Measurements from ENCODE around the gene INPP5A.

Gene INPP5A

DNA sequence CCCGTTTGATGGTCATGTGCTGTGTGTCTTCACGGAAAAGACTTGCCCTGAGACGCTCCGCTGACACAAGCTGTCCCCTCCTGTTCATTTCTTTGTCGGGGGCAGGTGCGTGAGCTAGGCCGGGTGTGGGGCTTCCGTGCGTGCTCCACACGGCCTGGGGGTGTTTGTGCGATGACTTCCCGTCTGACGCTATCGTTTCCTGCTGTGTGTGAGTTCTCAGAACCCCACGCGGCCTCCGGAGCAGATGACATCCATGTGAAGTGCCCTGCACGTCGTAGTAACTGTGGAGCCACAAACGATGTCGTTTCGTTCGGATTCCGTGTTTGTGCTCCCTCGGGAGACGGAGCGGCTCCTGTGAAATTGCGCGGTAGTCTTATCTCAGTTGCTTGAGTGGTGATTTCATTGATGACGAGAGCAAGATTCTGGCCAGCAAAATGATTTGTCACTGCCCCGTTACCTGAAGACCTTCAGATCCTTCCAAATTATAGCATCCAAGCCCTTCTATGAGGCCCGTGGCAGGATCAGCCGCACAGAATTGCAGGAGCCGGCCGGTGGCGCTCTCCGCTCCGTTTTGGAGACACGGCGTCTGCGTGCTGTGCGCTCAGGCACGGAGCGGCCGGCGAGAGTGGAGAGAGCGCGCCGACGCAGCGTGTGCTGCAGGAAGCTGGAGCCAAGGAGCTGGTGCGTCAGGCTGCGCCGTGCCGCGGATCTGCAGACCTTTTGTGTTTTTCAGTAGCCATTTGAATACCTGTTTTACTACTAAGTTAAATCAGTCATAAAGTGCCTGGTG lies 153.4 kb downstream of the INPP5A start (continued):
- TF ChIP-seq, protein P1, sequence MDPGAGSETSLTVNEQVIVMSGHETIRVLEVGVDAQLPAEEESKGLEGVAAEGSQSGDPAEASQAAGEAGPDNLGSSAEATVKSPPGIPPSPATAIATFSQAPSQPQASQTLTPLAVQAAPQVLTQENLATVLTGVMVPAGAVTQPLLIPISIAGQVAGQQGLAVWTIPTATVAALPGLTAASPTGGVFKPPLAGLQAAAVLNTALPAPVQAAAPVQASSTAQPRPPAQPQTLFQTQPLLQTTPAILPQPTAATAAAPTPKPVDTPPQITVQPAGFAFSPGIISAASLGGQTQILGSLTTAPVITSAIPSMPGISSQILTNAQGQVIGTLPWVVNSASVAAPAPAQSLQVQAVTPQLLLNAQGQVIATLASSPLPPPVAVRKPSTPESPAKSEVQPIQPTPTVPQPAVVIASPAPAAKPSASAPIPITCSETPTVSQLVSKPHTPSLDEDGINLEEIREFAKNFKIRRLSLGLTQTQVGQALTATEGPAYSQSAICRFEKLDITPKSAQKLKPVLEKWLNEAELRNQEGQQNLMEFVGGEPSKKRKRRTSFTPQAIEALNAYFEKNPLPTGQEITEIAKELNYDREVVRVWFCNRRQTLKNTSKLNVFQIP (CRISPR knock-in tag; IDR thresholded peaks at IDR 0.05; ENCODE audit: borderline replicate concordance, low read depth), result no peak
- TF ChIP-seq, protein P2, sequence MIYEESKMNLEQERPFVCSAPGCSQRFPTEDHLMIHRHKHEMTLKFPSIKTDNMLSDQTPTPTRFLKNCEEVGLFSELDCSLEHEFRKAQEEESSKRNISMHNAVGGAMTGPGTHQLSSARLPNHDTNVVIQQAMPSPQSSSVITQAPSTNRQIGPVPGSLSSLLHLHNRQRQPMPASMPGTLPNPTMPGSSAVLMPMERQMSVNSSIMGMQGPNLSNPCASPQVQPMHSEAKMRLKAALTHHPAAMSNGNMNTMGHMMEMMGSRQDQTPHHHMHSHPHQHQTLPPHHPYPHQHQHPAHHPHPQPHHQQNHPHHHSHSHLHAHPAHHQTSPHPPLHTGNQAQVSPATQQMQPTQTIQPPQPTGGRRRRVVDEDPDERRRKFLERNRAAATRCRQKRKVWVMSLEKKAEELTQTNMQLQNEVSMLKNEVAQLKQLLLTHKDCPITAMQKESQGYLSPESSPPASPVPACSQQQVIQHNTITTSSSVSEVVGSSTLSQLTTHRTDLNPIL (CRISPR knock-in tag; IDR thresholded peaks at IDR 0.05; ENCODE audit: low read depth), result no peak
- TF ChIP-seq ISL1 (CRISPR knock-in tag; IDR thresholded peaks at IDR 0.05), result no peak

DNA sequence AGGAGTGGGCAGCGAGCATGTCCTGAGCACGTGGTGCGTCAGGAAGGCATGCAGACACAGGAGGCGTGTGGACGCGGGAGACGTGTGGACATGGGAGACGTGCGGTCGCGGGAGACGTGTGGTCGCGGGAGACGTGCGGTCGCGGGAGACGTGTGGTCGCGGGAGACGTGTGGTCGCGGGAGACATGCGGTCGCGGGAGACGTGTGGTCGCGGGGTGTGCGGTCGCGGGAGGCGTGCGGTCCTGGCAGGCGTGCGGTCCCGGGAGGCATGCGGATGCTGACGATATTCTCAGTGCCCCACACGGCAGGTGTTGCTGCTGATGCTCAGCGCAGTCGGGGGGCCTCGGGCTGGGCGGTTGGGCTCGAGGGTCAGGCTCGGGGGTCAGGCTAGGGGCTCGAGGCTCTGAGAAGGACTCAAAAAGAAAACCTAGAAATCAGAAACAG lies 154.1 kb downstream of the INPP5A start:
- ATAC-seq, result no peak
- TF ChIP-seq, protein P3, sequence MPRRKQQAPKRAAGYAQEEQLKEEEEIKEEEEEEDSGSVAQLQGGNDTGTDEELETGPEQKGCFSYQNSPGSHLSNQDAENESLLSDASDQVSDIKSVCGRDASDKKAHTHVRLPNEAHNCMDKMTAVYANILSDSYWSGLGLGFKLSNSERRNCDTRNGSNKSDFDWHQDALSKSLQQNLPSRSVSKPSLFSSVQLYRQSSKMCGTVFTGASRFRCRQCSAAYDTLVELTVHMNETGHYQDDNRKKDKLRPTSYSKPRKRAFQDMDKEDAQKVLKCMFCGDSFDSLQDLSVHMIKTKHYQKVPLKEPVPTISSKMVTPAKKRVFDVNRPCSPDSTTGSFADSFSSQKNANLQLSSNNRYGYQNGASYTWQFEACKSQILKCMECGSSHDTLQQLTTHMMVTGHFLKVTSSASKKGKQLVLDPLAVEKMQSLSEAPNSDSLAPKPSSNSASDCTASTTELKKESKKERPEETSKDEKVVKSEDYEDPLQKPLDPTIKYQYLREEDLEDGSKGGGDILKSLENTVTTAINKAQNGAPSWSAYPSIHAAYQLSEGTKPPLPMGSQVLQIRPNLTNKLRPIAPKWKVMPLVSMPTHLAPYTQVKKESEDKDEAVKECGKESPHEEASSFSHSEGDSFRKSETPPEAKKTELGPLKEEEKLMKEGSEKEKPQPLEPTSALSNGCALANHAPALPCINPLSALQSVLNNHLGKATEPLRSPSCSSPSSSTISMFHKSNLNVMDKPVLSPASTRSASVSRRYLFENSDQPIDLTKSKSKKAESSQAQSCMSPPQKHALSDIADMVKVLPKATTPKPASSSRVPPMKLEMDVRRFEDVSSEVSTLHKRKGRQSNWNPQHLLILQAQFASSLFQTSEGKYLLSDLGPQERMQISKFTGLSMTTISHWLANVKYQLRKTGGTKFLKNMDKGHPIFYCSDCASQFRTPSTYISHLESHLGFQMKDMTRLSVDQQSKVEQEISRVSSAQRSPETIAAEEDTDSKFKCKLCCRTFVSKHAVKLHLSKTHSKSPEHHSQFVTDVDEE (CRISPR knock-in tag; IDR thresholded peaks at IDR 0.05), result no peak
- TF ChIP-seq ZNF70 (CRISPR knock-in tag; IDR thresholded peaks at IDR 0.05) (no peak), ZFP3 (CRISPR knock-in tag; IDR thresholded peaks at IDR 0.05) (no peak), GLIS3 (CRISPR knock-in tag; IDR thresholded peaks at IDR 0.05) (no peak), TOX (CRISPR knock-in tag; IDR thresholded peaks at IDR 0.05; ENCODE audit: borderline replicate concordance) (no peak), RARB (CRISPR knock-in tag; IDR thresholded peaks at IDR 0.05) (no peak)

DNA sequence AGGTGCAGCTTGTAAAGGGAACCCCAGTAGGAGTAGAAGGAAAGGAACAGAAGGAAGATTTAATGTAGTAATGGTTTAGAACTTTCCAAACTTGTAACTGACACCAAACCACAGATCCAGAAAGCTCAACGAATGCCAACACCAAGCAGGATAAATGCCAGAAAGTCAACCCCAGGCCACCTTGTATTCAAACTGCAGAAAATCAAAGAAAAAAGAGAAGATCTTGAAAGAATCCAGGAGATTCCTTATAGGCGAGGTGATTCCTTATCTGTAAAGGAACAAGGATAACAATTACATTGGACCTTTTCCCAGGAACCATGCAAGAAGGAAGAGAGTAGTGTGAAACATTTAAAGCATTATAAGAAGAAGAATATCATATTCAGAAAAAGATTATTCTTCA lies 154.7 kb downstream of the INPP5A start:
- no peak for ATAC-seq

DNA sequence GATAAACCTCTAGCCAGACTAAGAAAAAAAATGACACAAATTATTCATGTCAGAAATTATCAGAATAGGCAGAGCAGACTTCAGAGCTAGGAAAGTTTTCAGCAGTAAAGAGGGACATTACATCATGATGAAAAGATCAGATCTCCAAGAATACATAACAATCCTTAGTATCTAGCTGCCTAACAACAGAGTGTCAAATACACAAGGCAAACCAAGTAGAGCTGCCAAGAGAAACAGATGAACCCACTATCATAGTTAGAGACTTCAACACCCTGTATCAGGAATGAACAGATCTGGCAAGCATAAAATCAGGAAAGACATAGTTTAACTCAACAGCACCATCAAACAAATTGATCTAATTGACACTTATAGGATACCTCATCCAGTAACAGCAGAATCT lies 156.1 kb downstream of the INPP5A start:
- no peak for TF ChIP-seq PPARA (CRISPR knock-in tag; IDR thresholded peaks at IDR 0.05; ENCODE audit: borderline replicate concordance)
- TF ChIP-seq SNAI2 (CRISPR knock-in tag; IDR thresholded peaks at IDR 0.05), result no peak
- TF ChIP-seq ZC3H10 (CRISPR knock-in tag; IDR thresholded peaks at IDR 0.05), result no peak
- no peak for ATAC-seq

More for the DNA sequence above, 154.7 kb downstream of the INPP5A start:
- no peak for TF ChIP-seq ZFP3 (CRISPR knock-in tag; IDR thresholded peaks at IDR 0.05)
- TF ChIP-seq SNAI2 (CRISPR knock-in tag; IDR thresholded peaks at IDR 0.05), result no peak
- TF ChIP-seq TCF4 (CRISPR knock-in tag; IDR thresholded peaks at IDR 0.05; ENCODE audit: borderline replicate concordance), result no peak
- TF ChIP-seq, protein P4, sequence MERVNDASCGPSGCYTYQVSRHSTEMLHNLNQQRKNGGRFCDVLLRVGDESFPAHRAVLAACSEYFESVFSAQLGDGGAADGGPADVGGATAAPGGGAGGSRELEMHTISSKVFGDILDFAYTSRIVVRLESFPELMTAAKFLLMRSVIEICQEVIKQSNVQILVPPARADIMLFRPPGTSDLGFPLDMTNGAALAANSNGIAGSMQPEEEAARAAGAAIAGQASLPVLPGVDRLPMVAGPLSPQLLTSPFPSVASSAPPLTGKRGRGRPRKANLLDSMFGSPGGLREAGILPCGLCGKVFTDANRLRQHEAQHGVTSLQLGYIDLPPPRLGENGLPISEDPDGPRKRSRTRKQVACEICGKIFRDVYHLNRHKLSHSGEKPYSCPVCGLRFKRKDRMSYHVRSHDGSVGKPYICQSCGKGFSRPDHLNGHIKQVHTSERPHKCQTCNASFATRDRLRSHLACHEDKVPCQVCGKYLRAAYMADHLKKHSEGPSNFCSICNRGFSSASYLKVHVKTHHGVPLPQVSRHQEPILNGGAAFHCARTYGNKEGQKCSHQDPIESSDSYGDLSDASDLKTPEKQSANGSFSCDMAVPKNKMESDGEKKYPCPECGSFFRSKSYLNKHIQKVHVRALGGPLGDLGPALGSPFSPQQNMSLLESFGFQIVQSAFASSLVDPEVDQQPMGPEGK (CRISPR knock-in tag; IDR thresholded peaks at IDR 0.05; ENCODE audit: borderline replicate concordance), result no peak
- no peak for TF ChIP-seq OSR1 (CRISPR knock-in tag; IDR thresholded peaks at IDR 0.05)
- TF ChIP-seq CSDC2 (CRISPR knock-in tag; IDR thresholded peaks at IDR 0.05), result no peak
- no peak for TF ChIP-seq RARB (CRISPR knock-in tag; IDR thresholded peaks at IDR 0.05)
- TF ChIP-seq GLIS3 (CRISPR knock-in tag; IDR thresholded peaks at IDR 0.05), result no peak
- no peak for TF ChIP-seq PPARA (CRISPR knock-in tag; IDR thresholded peaks at IDR 0.05; ENCODE audit: borderline replicate concordance)
- TF ChIP-seq ZFP30 (CRISPR knock-in tag; IDR thresholded peaks at IDR 0.05), result no peak
- TF ChIP-seq ZC3H10 (CRISPR knock-in tag; IDR thresholded peaks at IDR 0.05), result no peak
- TF ChIP-seq ESRRG (CRISPR knock-in tag; IDR thresholded peaks at IDR 0.05), result no peak
- no peak for TF ChIP-seq ZNF8 (CRISPR knock-in tag; IDR thresholded peaks at IDR 0.05)
- TF ChIP-seq, protein P1 (CRISPR knock-in tag; IDR thresholded peaks at IDR 0.05; ENCODE audit: borderline replicate concordance, low read depth), result no peak
- TF ChIP-seq ZNF70 (CRISPR knock-in tag; IDR thresholded peaks at IDR 0.05), result no peak
- no peak for TF ChIP-seq ARNTL (CRISPR knock-in tag; IDR thresholded peaks at IDR 0.05; ENCODE audit: borderline replicate concordance, low read depth)
- TF ChIP-seq ISL1 (CRISPR knock-in tag; IDR thresholded peaks at IDR 0.05), result no peak

Data from SK-N-SH treated with all-trans-retinoic acid at 6 μM for 48 hours (cell line).